HG03045 (cell line): ENCODE data around the gene PRKCB.
"Not testable (repeated sequence)": the region's sequence is repeated elsewhere in the genome, so short reads cannot be mapped to it uniquely, and the experiment has no call there.

Experiments used
- ATAC-seq: cut with Tn5 transposase; IDR thresholded peaks from one replicate; pipeline ENCODE4 v1.9.1; 2021; ENCODE audit warnings: mild to moderate bottlenecking, moderate library complexity; ENCODE audit not compliant: unreplicated experiment

Gene PRKCB

DNA sequence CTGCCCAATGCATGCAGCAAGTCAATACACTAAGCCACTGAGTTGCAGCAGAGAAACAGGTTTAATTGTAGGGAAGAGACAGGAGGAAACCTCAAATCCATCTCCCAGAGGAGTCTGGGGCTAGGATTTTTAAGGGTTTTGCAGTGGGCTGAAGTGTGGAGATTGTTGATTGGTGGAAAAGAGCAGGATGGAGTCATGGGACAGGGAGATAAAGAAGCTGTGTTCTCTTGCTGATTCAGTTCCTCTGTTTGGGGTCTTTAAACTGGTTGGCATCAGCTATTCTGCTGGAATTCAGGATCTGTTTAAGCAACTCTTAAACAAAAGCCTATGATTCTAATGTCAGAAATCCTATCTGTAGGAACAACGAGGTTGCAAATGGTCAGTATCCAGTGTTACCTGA is 239.5 kb downstream of the PRKCB start:
- no peak for ATAC-seq

DNA sequence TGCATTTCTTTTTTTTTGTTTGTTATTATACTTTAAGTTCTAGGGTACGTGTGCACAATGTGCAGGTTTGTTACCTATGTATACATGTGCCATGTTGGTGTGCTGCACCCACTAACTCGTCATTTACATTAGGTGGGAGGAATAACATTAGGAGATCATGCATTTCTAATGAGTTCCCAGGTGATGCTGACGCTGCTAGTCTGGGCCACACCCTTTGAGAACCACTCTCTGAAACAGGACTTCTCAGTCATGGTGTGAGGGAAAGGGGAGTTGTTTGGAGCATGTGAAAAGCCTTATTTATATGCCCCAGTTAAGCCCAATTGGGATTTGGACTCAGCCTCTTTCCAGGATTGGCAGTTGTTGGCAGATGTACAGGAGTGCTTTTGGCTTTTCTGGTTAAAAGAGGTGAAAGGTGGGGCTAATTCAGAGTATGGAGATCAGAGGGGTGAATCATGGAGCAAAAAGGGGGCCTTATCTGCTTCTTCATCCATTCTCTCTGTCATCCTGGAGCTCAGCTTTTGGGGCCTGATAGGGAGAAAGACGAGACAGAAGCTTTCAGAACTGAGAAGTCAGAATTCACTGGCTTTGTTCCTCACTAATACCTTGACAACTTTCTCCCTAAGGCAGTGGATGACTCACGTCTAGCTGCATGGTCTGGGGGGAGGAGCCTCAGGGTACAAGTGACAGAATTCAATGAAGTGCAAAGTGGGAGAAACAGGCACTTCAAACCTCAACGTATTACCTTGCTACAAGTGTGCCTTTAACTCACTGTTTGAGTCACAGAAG is 240.3 kb downstream of the PRKCB start:
- ATAC-seq, result no peak

DNA sequence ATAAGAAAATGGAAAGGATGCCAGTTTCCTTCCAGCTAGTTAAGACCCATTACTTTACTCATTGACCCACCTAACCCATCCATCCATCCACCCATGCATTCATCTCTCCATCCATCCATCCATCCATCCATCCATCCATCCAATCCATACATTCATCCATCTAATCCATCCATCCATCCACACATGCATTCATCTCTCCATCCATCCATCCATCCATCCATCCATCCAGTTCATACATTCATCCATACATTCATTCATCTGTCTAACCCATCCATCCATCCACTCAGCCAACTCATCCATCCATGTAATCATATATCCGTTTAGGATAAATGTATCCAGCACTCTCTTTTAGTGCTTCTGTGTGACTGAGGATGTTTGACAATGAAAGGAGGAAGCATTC is 241.5 kb downstream of the PRKCB start:
- ATAC-seq, result no peak

DNA sequence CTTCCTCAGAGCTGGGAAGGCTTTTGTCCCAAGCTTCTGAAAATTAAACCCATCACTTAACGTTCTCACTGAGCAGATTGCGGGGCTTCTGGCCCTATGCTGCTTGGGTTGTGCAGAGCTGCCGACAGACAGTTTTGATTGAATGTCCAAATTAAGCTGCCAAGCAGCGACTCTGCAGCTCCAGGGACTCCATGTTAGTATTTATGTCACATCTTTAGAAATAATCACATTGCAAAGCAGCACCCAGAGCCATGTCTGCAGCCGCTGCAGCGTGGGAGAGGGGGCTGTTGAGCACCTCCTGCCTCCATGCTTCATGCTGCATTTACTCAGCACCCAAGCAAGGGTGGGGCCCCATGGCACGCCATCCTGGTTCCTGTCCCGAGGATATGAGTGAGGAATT is 242.2 kb downstream of the PRKCB start:
- no peak for ATAC-seq

DNA sequence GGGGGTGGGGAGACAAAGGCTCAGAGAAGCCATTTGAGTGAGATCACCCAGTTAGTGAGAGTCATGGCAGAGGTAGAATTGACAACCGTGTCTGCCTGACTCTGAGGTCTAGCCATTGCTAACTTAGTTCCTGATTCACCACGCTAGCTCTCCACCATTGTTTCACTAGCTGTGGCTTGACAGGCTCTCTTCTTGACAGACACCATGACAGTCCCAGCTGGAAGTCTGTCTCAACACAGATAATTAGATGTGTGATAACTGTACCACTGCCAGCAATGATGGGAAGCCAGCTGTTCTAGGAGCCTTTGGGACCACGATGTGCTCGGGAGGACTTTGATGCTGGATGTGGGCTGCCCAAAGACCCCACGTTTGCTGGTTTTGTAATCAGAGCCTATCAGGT is 249.9 kb downstream of the PRKCB start:
- no peak for ATAC-seq

DNA sequence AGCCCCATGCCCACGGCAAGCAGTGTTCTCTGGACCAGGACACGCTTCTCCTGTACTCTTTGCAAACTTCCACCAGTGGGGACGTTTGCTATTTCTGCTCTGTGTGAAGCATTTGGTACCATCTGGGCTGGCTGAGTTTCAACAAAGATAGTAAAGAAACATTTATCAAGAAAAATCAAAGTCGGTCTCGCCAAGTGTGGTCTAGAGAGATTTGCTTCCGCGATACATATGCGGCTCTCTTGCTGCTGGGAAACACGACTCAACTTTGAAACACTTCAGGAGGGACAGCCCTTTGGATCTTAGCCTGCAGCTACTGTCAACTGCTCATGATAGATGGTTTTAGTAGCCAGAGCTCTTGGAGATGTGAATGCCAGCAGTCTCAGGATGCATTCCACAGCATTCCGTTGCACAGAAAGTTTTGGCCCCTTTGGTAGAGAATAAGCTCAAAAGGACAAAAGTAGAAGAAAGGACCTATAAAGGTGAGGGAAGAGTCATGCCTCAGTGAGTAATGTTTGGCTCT is 252.2 kb downstream of the PRKCB start:
- ATAC-seq, result no peak

DNA sequence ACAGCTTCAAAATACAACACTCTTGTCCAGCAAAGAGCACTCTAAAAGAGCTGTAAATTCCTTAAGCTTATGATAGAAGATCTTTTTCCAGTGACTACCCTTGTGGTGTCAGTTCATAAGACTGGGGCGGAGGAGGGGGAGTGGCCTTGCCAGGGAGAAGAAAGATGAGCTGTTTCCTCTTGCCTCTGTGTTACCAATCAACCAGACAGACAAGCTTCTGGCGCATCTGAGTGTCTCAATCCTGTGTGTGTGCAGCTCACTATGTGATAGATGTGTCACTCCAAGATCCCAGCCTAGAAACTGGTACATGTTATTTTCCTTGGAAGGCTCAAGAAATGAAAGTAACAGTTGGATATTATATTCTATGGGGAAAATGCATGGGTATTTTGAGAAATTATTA is 253.0 kb downstream of the PRKCB start:
- no peak for ATAC-seq

DNA sequence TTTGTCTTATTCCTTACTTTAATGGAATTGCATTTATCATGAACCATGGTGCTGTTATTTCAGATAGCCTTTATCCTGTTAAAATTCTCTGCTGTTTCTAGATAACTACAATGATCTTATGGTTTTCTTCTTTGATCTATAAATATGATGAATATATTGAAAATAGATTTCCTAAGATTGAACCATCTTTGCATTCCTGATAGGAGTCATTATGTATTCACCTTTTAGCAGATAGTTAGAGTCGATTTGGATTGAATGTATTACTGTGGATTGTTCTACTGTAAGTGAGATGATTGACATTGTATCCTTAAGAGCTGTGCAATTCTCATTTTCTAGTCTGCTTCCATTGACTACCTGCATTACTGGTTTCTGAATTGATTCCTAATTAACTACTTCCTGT is 255.3 kb downstream of the PRKCB start:
- no peak for ATAC-seq

DNA sequence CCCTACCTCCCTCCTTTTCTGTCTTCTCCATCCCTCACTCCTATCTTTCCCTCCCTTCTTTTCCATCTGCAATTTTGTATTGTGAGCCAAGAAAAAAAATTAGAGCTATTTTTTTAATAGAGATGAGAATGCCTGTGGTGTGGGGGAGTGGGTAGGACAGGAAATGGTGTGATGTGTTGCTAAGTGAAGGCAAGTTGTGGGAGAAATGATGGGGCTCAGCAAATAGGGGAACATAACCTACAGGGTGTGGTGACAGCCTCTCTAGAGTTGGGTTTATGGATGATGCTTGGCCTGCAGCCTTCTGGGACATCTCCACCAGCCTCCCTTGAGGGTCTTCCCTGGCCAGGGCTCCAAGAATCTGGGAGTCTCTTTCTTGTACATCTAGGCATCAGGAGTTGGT is 257.3 kb downstream of the PRKCB start:
- ATAC-seq, result no peak

DNA sequence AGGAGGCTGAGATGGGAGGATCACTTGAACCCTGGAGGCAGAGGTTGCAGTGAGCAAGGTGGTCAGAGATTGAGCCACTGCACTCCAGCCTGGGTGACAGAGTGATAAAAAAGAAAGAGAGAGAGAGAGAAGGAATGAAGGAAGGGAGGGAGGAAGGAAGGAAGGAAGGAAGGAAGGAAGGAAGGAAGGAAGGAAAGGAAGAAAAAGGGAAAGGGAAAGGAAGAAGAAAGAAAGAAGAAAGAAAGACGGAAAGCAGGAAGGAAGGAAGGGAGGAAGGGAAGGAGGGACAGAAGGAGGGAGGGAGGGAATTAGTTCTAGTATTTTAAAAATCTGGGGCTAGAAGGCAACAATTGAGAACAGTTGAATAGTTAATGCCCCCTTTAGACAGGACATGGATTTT is 258.9 kb downstream of the PRKCB start:
- ATAC-seq, result no peak

DNA sequence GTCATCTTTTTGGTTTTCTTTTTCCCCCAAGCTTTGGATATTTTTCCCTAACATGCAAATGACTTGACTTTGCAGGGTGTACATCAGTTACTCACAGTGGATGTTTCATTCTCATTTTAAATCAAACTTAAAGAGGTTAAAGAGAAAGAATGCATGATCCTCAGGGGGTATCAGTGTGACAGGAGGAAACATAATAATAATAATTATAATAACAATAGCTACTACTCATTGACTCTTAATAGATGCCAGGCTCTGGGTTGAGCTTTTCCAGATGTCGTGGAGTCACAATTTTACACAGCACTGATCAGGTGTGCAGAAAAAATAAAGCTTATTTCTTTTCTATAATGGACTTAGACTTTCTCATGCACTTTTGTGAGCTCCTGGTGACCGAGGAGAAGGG is 263.1 kb downstream of the PRKCB start:
- no peak for ATAC-seq

DNA sequence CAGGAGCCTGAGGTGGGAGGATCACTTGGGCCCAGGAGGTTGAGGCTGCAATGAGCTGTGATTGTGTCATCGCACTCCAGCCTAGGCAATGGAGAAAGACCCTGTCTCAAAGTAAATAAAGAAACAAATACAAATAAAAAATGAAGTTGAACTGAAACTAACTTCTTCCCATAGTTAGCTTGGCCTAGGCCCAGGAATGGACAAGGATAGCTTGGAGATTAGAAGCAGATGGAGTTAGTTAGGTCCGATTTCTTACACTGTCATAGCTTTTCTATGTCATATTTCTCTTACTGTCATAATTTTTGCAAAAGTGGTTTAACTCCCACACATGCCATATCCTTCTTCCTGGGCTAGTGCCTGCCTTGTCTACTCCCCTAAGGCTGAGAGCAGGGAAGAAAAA is 265.6 kb downstream of the PRKCB start:
- ATAC-seq, result no peak

DNA sequence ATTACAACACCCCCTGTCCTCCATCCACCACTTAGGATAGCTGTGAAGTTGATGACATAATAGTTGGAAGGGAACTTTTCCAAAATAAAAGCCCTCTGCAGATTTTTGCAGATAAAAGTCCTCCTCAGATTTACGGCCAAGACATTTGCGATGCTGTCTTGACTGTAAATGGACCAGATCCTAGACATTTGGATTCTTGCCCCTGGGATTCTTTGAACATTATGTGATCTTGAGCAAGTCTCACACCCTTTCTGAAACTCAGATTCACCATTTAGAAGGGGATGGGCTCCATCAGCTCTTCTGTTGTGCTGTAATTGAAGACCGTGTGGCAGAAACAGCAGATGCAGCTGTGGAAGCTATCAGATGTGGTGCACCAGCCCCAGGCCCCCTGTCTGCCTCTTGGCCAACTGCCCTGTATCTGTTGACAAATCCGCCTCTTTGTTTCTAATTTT is 266.5 kb downstream of the PRKCB start:
- no peak for ATAC-seq

DNA sequence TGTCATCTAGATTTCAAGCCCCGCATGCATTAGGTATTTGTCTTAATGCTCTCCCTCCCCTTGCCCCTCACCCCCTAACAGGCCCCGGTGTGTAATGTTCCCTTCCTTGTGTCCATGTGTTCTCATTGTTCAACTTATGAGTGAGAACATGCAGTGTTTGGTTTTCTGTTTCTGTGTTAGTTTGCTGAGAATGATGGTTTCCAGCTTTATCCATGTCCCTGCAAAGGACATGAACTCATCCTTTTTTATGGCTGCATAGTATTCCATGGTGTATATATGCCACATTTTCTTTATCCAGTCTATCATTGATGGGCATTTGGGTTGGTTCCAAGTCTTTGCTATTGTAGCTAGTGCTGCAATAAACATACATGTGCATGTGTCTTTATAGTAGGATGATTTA is 269.7 kb downstream of the PRKCB start:
- ATAC-seq, result not testable (repeated sequence)

DNA sequence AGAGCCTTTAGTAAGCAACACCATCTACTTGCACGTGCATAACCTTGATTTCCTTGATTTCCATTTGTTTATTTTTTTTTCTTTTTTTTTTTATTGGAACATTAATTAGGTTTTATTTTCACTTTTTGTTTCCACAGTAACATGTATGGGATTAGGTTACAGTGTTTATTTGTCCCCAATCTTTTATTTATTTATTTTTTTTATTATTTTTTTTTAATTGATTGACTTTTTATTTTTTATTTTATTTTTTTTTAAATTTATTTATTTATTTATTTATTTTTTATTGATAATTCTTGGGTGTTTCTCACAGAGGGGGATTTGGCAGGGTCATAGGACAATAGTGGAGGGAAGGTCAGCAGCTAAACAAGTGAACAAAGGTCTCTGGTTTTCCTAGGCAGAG is 272.3 kb downstream of the PRKCB start:
- not testable (repeated sequence) for ATAC-seq

DNA sequence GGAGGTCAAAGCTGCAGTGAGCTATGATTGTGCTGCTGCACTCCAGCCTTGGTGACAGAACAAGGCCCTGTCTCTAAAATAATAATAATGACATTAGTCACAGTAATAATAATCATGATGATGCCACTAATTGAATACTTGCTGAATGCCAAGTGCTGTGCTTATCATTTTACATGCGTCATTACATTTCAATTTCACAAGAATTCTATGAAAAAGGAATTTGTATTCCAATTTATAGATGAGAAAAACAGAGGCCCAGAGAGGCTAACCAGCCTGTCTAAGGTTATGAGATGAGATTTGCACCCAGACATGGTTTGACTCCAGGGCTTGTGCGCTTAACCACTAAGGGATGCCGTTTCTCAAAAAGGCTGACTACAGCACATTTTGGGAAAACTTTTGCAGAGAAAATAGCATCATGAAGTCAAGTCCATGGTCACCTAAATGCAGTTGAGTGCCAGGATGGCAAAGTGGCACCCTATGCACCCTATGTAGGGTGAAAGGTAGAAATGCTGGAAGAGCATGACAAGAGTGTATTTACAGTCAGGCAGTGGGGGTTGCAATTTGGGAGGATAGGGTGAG is 276.0 kb downstream of the PRKCB start:
- ATAC-seq, result no peak

DNA sequence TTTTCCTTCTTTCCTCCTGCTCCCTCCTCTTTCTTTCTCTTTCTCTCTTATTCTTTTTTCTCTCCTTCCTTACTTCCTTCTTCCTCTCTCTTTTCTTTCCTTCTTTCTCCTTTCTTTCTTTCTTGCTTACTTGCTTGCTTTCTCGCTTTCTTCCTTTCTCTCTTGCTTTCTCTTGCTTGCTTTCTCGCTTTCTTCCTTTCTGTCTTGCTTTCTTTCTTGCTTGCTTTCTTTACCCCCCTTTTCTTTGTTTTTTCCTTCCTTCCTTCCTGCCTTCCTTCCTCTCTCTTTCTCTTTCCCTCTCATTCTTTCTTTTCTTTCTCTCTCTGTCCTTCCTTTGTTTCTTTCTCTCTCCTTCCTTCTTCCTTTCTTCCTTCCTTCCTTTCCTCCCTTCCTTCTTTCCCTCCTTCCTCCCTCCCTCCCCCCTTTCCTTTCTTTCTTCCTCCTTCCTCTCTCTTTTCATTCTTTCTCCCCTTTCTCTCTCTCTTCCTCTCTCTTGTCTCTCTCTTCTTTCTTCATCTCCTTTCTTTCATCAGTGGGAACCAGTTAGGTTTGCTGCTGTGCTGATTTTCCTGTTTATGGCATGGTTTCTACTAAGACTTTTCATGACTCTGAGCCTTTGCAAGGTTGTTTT is 277.4 kb downstream of the PRKCB start:
- ATAC-seq, result no peak

DNA sequence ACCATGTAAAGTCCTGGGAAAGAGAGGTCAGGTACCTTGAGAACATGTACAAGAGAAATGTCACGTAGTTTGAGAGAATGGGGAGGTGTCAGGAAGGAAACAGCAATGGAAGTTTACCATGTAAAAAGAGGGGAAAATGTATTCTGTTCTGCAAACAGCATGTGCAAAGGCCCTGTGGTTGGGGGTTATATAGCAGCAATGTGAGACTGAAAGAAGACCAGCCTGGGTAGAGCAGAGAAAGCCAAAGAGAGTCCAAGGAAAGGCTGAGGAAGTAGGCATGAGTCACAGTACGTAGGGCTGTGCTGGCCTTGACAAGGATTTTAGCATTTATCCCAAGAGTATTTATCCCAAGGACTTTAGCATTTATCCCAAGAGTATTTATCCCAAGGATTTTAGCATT is 279.1 kb downstream of the PRKCB start:
- no peak for ATAC-seq

DNA sequence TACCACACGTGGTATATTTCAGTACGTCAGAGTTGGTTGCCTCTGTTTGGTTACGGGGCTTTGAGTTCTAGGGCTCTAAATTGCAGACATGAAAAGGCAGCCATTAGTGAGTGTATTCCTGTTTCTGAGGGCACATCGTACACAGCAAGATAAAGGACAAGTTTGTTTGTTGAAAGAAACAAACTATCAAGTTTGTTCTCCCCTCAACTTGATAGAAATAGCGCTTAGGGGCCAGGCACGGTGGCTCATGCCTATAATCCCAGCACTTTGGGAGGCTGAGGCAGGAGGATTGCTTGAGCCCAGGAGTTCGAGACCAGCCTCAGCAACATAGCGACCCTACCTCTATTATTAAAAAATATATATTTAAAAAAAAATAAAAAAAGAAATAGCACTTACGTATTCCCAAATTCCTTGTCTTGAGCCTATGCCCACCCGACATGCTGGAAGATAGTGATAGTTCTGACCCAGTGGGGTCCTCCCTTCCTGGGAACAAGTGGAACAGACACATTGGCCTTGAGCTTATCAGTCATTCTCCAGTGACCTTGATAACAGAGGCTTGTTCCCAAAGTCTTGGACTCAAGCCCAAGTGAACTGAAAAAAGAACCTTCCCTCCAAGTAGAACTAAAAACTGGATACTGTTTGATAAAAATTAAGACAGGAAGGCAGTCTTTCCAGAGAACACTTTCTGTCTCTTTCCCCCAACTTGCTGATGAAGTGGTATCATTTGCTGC is 280.4 kb downstream of the PRKCB start:
- ATAC-seq, result no peak

DNA sequence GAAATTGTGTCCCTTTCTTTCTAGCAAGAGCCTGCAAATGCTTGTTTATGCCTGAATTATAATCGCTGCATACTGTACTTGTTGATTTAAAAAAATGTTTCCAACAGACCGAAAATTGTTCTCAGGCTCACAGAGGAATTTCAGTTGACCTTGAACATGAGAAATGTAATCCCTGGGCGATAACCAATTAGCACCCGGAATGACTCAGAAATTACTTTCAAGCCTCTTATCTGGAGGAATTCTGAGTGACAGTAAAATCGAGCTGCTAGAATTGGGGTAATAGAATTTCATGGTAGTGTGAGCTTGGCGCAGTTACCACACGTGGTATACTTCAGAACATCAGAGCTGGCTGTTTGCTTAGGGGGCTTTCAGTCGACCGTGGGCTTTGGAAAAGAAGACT is 281.2 kb downstream of the PRKCB start:
- no peak for ATAC-seq

DNA sequence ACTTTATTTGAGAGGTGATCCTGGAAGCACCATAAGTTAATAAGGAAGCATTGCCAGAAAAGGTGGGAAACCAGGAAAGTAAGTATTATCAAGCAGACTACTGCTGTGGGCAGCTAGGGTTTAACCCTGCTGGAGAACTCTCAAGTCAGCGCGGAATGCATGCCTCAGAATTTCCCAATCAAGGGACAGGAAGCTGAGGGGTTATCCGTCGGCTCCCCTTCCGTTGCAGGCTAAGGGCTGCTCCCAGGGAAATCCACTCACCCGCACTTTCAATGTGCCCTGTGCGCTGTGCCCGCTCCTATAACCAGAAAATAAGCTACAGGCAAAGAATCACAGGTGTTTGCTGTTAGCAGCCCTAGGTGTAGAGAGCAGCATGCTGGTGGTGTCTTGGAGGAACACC is 281.9 kb downstream of the PRKCB start:
- ATAC-seq, result no peak
